HepG2 (cell line): Measurements from ENCODE around the gene ZKSCAN3. TPM values are rescaled to one million over a fixed set of nuclear protein-coding genes. Genes with fewer than 3 reads are reported as not detected.

Experiments
- CBX2 ChIP-seq, 2 experiments: fragments of 200-600 bp in 1 of 2; sonication (generic); formaldehyde crosslinking in 1 of 2; IDR thresholded peaks; 2 replicates each; pipeline versions ENCODE4 v1.7.0 to v1.8.1; 2018 to 2022; ENCODE audit warnings: low read depth in 2 of 2, low read length in 1 of 2, mild to moderate bottlenecking in 1 of 2, missing genetic modification reagents in 1 of 2
- DMAP1 ChIP-seq: IDR thresholded peaks from 2 replicates; pipeline ENCODE4 v1.6.1; 2016
- EEA1 ChIP-seq: sonication (generic); formaldehyde crosslinking; IDR thresholded peaks from 2 replicates; pipeline ENCODE4 v1.5.1; 2020; ENCODE audit warnings: mild to moderate bottlenecking, missing genetic modification reagents, borderline replicate concordance
- FOXC1 ChIP-seq: sonication (generic); formaldehyde crosslinking; IDR thresholded peaks from 2 replicates; pipeline ENCODE4 v1.8.0; 2022; ENCODE audit warnings: mild to moderate bottlenecking, missing genetic modification reagents, borderline replicate concordance
- HNRNPL ChIP-seq: fragments of 200-400 bp; formaldehyde crosslinking; IDR thresholded peaks from 2 replicates; pipeline ENCODE4 v1.6.1; 2017; ENCODE audit warnings: mild to moderate bottlenecking, low read depth, low read length
- IKZF5 ChIP-seq: IDR thresholded peaks from 2 replicates; pipeline ENCODE4 v1.6.1; 2018; ENCODE audit warnings: missing genetic modification reagents, mild to moderate bottlenecking, missing compliant biosample characterization
- KAT2B ChIP-seq: fragments of 150-350 bp; IDR thresholded peaks from 2 replicates; pipeline ENCODE4 v1.6.1; 2014; ENCODE audit warnings: low read depth, low read length, borderline replicate concordance
- MTA1 ChIP-seq: sonication (generic); formaldehyde crosslinking; IDR thresholded peaks from 2 replicates; pipeline ENCODE4 v1.4.0; 2020; ENCODE audit warnings: missing genetic modification reagents, mild to moderate bottlenecking, borderline replicate concordance
- MTA3 ChIP-seq: sonication (generic); formaldehyde crosslinking; IDR thresholded peaks from 2 replicates; pipeline ENCODE4 v1.4.0; 2020; ENCODE audit warnings: missing genetic modification reagents
- ZFP62 ChIP-seq: sonication (generic); formaldehyde crosslinking; IDR thresholded peaks from 2 replicates; pipeline ENCODE4 v1.4.0; 2020; ENCODE audit warnings: missing genetic modification reagents
- ZFP91 ChIP-seq: sonication (generic); formaldehyde crosslinking; IDR thresholded peaks from 2 replicates; pipeline ENCODE4 v1.9.0; 2022; ENCODE audit warnings: missing genetic modification reagents, mild to moderate bottlenecking, borderline replicate concordance
- polyA plus RNA-seq, 8 experiments: library from polyadenylated mRNA; depleted of rRNA in 3 of 8; stranded (reverse) in 7 of 8; unstranded in 1 of 8; fragments of >200 nt; fragmentation: Illumina TruSeq in 4 of 8; extraction: Trizol in 4 of 8; gene quantifications; 2 replicates each; pipeline versions ENCODE4 v1.2.1 to v1.2.3, GENCODE V29; 2011 to 2016; ENCODE audit warnings: low read depth in 4 of 8, missing spikeins in 1 of 8, mixed read lengths in 1 of 8; ENCODE audit not compliant: insufficient read depth in 1 of 8
- total RNA-seq, 5 experiments: library from RNA; depleted of rRNA; stranded (reverse); fragments of >200 nt; fragmentation: Illumina TruSeq; extraction: Trizol; gene quantifications; 2 replicates each; pipeline ENCODE4 v1.2.3, GENCODE V29; 2016; ENCODE audit warnings: low read depth in 1 of 5
- TF ChIP-seq, protein P1 (sequence below): sonication (generic); formaldehyde crosslinking; IDR thresholded peaks from 2 replicates; pipeline ENCODE4 v1.4.0; 2020; ENCODE audit warnings: mild to moderate bottlenecking, missing genetic modification reagents
- TF ChIP-seq, protein P2 (sequence below), 2 experiments: sonication (generic) in 1 of 2; formaldehyde crosslinking in 1 of 2; IDR thresholded peaks; 2 replicates each; pipeline versions ENCODE4 v1.6.1 to v1.9.0; 2014 to 2022; ENCODE audit warnings: antibody characterized with exemption in 1 of 2, borderline replicate concordance in 1 of 2, inconsistent platforms in 1 of 2, low read depth in 1 of 2, missing genetic modification reagents in 1 of 2
- TF ChIP-seq, protein P3 (sequence below): sonication (generic); formaldehyde crosslinking; IDR thresholded peaks from 2 replicates; pipeline ENCODE4 v1.4.0; 2020; ENCODE audit warnings: missing genetic modification reagents, borderline replicate concordance

Gene ZKSCAN3
- total and polyA plus RNA-seq, 2 of the 13 experiments (the other 11 are each of a cell fraction or from before 2014, with no cell fraction given) = 3.3 to 7.4 TPM

DNA sequence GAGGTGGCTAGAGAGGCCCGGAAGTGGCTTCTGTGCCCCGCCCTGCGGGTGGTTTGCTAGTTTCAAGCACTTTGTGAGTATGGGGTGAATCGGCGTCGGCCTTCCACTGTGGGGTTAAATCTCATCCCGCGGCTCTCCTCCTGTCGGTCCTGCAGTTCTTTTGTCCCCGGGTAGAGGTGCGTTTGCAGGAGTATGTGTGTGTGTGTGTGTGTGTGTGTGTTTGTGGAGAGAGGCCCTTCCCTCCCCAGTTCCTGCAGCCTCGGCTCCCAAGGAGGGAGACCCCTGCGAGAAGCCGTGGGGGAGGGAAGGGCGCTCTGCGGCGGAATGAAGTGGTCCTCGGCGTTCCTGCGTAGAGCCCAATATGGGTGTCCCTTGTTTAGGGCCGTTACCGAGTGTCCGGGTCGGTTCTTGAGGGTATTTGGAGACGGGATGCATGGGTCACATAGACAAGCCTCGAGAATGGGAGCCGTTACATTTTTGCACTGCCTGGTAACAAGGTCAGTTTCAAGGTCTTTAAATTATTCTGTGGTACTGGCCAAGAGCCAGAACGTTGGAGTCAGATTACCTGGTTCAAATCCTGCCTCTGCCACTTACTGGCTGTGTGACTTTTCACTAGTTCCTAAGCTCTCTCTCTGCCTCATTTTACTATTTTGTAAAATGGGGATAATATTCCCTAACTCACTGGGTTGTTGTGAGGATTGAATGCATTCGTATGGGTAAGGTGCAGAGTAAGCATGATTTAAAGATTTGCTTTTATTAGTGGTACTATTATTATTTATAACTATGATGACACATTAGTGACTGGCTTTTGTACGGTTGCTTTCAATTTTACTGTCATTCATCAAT lies at the start of gene ZKSCAN3 (continued):
- TF ChIP-seq ZFP91 (peak; percentile 90; the same call in 1 of the 2 replicates), IKZF5 (CRISPR knock-in tag) (peak; percentile 93), ZFP62 (no peak), HNRNPL (0 out of 2 replicates have a peak, but pooled peaks have one; percentile 53), KAT2B (no peak), MTA1 (peak; percentile 41; the same call in 1 of the 2 replicates), FOXC1 (CRISPR knock-in tag) (peak; percentile 86; the same call in 1 of the 2 replicates), DMAP1 (CRISPR knock-in tag) (peak; percentile 92), CBX2 (IDR thresholded peaks at IDR 0.05; ENCODE audit: low read depth, low read length) (no peak), CBX2 (CRISPR knock-in tag; IDR thresholded peaks at IDR 0.05; ENCODE audit: low read depth) (no peak), MTA3 (no peak), EEA1 (peak; percentile 76; the same call in 1 of the 2 replicates)
- TF ChIP-seq, protein P1, sequence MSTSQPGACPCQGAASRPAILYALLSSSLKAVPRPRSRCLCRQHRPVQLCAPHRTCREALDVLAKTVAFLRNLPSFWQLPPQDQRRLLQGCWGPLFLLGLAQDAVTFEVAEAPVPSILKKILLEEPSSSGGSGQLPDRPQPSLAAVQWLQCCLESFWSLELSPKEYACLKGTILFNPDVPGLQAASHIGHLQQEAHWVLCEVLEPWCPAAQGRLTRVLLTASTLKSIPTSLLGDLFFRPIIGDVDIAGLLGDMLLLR = peak; percentile 86; the same call in 1 of the 2 replicates
- TF ChIP-seq, protein P2, sequence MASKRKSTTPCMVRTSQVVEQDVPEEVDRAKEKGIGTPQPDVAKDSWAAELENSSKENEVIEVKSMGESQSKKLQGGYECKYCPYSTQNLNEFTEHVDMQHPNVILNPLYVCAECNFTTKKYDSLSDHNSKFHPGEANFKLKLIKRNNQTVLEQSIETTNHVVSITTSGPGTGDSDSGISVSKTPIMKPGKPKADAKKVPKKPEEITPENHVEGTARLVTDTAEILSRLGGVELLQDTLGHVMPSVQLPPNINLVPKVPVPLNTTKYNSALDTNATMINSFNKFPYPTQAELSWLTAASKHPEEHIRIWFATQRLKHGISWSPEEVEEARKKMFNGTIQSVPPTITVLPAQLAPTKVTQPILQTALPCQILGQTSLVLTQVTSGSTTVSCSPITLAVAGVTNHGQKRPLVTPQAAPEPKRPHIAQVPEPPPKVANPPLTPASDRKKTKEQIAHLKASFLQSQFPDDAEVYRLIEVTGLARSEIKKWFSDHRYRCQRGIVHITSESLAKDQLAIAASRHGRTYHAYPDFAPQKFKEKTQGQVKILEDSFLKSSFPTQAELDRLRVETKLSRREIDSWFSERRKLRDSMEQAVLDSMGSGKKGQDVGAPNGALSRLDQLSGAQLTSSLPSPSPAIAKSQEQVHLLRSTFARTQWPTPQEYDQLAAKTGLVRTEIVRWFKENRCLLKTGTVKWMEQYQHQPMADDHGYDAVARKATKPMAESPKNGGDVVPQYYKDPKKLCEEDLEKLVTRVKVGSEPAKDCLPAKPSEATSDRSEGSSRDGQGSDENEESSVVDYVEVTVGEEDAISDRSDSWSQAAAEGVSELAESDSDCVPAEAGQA (IDR thresholded peaks at IDR 0.05; ENCODE audit: low read depth) = peak; percentile 60; the same call in 1 of the 2 replicates
- TF ChIP-seq, protein P2 (CRISPR knock-in tag; IDR thresholded peaks at IDR 0.05; ENCODE audit: borderline replicate concordance) = no peak
- TF ChIP-seq, protein P3, sequence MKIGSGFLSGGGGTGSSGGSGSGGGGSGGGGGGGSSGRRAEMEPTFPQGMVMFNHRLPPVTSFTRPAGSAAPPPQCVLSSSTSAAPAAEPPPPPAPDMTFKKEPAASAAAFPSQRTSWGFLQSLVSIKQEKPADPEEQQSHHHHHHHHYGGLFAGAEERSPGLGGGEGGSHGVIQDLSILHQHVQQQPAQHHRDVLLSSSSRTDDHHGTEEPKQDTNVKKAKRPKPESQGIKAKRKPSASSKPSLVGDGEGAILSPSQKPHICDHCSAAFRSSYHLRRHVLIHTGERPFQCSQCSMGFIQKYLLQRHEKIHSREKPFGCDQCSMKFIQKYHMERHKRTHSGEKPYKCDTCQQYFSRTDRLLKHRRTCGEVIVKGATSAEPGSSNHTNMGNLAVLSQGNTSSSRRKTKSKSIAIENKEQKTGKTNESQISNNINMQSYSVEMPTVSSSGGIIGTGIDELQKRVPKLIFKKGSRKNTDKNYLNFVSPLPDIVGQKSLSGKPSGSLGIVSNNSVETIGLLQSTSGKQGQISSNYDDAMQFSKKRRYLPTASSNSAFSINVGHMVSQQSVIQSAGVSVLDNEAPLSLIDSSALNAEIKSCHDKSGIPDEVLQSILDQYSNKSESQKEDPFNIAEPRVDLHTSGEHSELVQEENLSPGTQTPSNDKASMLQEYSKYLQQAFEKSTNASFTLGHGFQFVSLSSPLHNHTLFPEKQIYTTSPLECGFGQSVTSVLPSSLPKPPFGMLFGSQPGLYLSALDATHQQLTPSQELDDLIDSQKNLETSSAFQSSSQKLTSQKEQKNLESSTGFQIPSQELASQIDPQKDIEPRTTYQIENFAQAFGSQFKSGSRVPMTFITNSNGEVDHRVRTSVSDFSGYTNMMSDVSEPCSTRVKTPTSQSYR (CRISPR knock-in tag) = peak; percentile 68; the same call in 1 of the 2 replicates
